Skeletal muscle tissue (tissue), 4 donors: ENCODE measurements around the gene LDLRAD3. TPM values are rescaled to one million over a fixed set of nuclear protein-coding genes. Genes with fewer than 3 reads are reported as not detected.

Experiments used
- H3K27ac ChIP-seq: one replicate; pipeline ENCODE4 v1.7.0; 2013; ENCODE audit warnings: mild to moderate bottlenecking, low read depth, low read length, inconsistent platforms
- H3K27me3 ChIP-seq, 3 donors: one replicate each; pipeline ENCODE4 v1.7.0; 2013; ENCODE audit warnings: low read length in 3 of 3; ENCODE audit not compliant: control insufficient read depth in 3 of 3, insufficient read depth in 3 of 3
- H3K36me3 ChIP-seq, 3 donors: one replicate each; pipeline ENCODE4 v1.7.0; 2013; ENCODE audit warnings: low read length in 3 of 3; ENCODE audit not compliant: control insufficient read depth in 3 of 3, insufficient read depth in 3 of 3
- H3K4me1 ChIP-seq, 3 donors: one replicate each; pipeline ENCODE4 v1.7.0; 2013; ENCODE audit warnings: low read length in 3 of 3, mild to moderate bottlenecking in 3 of 3; ENCODE audit not compliant: control insufficient read depth in 3 of 3, insufficient read depth in 3 of 3
- H3K4me3 ChIP-seq, 3 donors: one replicate each; pipeline ENCODE4 v1.7.0; 2013; ENCODE audit warnings: low read length in 3 of 3
- H3K9ac ChIP-seq, 3 donors: one replicate each; pipeline ENCODE4 v1.7.0; 2013; ENCODE audit warnings: low read length in 3 of 3, mild to moderate bottlenecking in 3 of 3, moderate library complexity in 2 of 3, low read depth in 1 of 3
- H3K9me3 ChIP-seq, 3 donors: one replicate each; pipeline ENCODE4 v1.7.0; 2013; ENCODE audit warnings: low read length in 3 of 3; ENCODE audit not compliant: control insufficient read depth in 3 of 3
- total RNA-seq: library from RNA; depleted of rRNA; stranded (reverse); fragments of >200 nt; gene quantifications from one replicate; pipeline ENCODE4 v1.2.3, GENCODE V29; 2014
- donor health status: Osteomylitis.

LDLRAD3 gene
- total RNA-seq, 1 donor from 2014 or later = 39.1 TPM

GRCh38 chr11:36073411-36074203, 129.7 kb downstream of the LDLRAD3 start:
- Histone ChIP-seq H3K4me3 (peak overlapping the region in 1 of 3 donors; percentile 34), H3K27ac (peak overlapping the region; percentile 70)

DNA sequence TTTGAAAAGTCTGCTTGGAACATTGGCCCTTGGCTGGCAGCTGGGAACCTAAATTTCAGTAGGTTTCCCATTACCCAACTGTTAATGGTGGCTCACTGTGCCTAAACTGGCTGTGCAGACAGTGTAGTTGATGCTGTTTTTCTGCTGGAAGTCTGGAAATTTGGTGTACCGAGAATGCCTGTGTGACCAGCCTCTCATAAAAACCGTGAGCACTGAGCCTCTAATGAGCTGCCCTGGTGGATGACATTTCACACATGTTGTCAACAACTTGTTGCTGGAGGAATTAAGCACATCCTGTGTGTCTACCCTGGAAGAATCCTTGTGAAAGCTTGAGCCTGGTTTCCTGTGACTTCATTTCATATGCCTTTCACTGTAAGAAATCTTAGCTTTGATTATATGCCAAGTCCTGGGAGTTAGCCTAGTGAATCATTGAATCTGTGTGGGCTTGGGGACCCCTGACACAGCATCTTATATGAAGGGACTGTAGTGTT, 131.1 kb downstream of the LDLRAD3 start:
- H3K9me3 ChIP-seq = no peaks in the 10 kb centered on the region

More at GRCh38 chr11:36073411-36074203, 129.7 kb downstream of the LDLRAD3 start:
- H3K4me1 ChIP-seq = peaks cover 17 to 32% (median 20%) of the 10 kb centered on the region in 3 donors
- H3K36me3 ChIP-seq = no peaks in the 10 kb centered on the region
- peaks cover 0 to 2% (median 0%) of the 10 kb centered on the region in 3 donors for H3K27me3 ChIP-seq
- H3K9ac ChIP-seq = peak overlapping the region; percentile 27 to 55 (median 46)
- H3K9me3 ChIP-seq = no peaks in the 10 kb centered on the region

GRCh38 chr11:36077368-36077767, 133.5 kb downstream of the LDLRAD3 start:
- Histone ChIP-seq H3K4me3 (no peak overlapping the region), H3K4me1 (peaks cover 17 to 31% (median 20%) of the 10 kb centered on the region in 3 donors), H3K9me3 (no peaks in the 10 kb centered on the region), H3K9ac (no peak overlapping the region), H3K27ac (no peak overlapping the region), H3K27me3 (peaks cover 0 to 2% (median 0%) of the 10 kb centered on the region in 3 donors), H3K36me3 (peaks cover 0 to 2% (median 0%) of the 10 kb centered on the region in 3 donors)

More for the DNA sequence above, 131.1 kb downstream of the LDLRAD3 start:
- Histone ChIP-seq H3K9ac (no peak overlapping the region), H3K27me3 (peaks cover 0 to 2% (median 0%) of the 10 kb centered on the region in 3 donors), H3K4me3 (no peak overlapping the region), H3K27ac (peak overlapping the region; percentile 28), H3K4me1 (peaks cover 17 to 32% (median 20%) of the 10 kb centered on the region in 3 donors), H3K36me3 (no peaks in the 10 kb centered on the region)

- no peak overlapping the region for H3K27ac ChIP-seq
- H3K9ac ChIP-seq = no peak overlapping the region
- H3K36me3 ChIP-seq = peaks cover 0 to 5% (median 3%) of the 10 kb centered on the region in 3 donors
- H3K27me3 ChIP-seq = peaks cover 0 to 2% (median 0%) of the 10 kb centered on the region in 3 donors
- no peak overlapping the region for H3K4me3 ChIP-seq
- peaks cover 16 to 24% (median 20%) of the 10 kb centered on the region in 3 donors for H3K4me1 ChIP-seq
- H3K9me3 ChIP-seq = no peaks in the 10 kb centered on the region
Measured at GRCh38 chr11:36077886-36078685, 134.2 kb downstream of the LDLRAD3 start.

DNA sequence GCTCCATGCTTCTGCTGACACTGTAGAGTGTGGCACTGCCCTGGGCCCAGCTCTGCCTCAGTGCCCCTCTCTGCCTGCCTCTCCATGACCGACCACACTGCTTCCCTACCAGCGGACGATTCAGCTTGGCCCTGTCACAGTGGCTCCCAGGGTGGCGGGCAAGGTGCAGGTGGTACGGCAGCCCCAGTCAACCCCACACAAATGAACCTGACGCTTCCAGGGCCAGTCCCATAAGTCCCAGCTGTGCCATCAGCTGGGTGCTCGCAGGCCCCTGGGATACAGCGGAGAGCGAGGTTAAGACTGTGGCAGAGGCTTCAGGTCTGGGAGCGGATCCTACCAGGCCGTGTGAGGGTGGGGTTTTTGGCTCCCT, 134.8 kb downstream of the LDLRAD3 start:
- H3K9me3 ChIP-seq = no peaks in the 10 kb centered on the region
- peaks cover 0 to 5% (median 3%) of the 10 kb centered on the region in 3 donors for H3K36me3 ChIP-seq
- H3K9ac ChIP-seq = no peak overlapping the region
- no peak overlapping the region for H3K4me3 ChIP-seq
- peaks cover 11 to 19% (median 16%) of the 10 kb centered on the region in 3 donors for H3K4me1 ChIP-seq
- H3K27me3 ChIP-seq = peaks cover 0 to 2% (median 0%) of the 10 kb centered on the region in 3 donors
- H3K27ac ChIP-seq = no peak overlapping the region

DNA sequence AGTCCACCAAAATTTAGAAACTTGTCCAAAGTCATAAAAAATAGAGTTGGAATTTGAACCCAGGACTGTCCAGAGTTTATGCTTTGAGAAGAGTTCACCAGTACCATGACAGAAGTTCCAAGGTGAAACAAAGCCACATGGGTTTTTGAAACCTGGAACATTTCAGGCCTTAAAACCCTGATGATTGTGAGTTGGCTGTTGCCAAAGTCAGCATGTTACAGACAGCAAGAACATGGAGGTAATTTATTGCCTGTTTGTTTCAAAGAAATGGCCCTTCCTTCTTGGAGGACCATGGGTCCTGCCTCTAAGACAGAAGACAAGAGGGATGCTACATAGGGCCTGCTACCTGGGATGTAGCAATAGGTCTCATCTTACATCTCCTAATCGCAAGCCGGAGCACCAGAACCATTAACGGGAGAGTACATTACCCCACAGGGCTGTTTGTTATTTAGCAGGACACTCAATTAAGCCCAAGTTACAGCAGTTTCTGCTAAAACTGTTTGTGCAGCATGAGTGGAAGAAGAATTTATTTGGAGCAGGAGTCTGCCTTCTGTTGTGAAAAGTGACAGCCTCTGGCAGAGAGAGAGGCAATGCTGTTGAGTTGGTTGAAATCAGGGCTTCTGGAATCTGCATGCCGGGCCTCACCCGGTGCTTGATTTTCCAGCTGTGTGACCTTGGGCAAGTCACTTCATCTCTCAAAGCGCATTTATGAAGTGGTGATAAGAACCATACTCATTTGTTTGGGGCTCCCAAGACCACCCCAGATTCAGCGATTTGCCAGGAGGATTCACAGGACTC, 136.2 kb downstream of the LDLRAD3 start:
- no peak overlapping the region for H3K9ac ChIP-seq
- no peak overlapping the region for H3K27ac ChIP-seq
- H3K36me3 ChIP-seq = peaks cover 0 to 5% (median 3%) of the 10 kb centered on the region in 3 donors
- H3K9me3 ChIP-seq = no peaks in the 10 kb centered on the region
- peaks cover 0 to 2% (median 0%) of the 10 kb centered on the region in 3 donors for H3K27me3 ChIP-seq
- H3K4me3 ChIP-seq = no peak overlapping the region
- peaks cover 0 to 5% (median 3%) of the 10 kb centered on the region in 3 donors for H3K4me1 ChIP-seq

DNA sequence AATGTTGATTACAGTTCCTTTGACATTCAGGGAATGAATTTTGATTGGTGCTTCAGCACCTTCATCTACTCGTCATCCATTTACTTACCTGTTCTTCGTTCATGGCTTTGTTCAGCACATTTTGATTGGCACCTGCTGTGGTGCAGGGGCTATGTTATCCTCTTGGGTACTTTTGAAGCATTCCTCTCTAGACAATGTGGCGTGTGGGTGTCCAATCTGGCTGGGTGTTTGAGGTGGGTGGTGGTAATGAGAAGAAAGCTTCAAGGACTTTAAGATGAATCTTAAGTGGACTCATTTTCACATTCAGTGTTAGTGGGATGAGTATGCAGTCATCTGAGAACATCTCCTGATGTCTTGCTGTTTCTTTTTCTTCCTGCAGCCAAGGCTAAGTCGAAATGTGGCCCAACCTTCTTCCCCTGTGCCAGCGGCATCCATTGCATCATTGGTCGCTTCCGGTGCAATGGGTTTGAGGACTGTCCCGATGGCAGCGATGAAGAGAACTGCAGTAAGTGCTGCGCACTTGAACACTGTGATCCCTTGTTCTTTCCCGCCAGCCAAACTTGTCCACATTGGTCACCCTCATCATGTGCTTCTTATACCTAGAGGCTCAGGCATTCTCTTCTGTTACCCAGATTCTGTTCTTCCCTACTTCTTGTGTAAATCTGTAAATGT, 137.5 kb downstream of the LDLRAD3 start:
- Histone ChIP-seq H3K36me3 (peaks cover 0 to 5% (median 3%) of the 10 kb centered on the region in 3 donors), H3K4me3 (no peak overlapping the region), H3K9ac (no peak overlapping the region), H3K4me1 (no peaks in the 10 kb centered on the region), H3K9me3 (no peaks in the 10 kb centered on the region), H3K27ac (no peak overlapping the region), H3K27me3 (peaks cover 0 to 2% (median 0%) of the 10 kb centered on the region in 3 donors)

GRCh38 chr11:36086366-36086765, 142.5 kb downstream of the LDLRAD3 start:
- Histone ChIP-seq H3K4me3 (no peak overlapping the region), H3K9ac (no peak overlapping the region), H3K27ac (no peak overlapping the region), H3K27me3 (no peaks in the 10 kb centered on the region), H3K9me3 (no peaks in the 10 kb centered on the region), H3K4me1 (no peaks in the 10 kb centered on the region), H3K36me3 (peaks cover 0 to 5% (median 3%) of the 10 kb centered on the region in 3 donors)
